H1 (cell line): ENCODE measurements around the gene ACLY. TPM values are rescaled to one million over a fixed set of nuclear protein-coding genes. Genes with fewer than 3 reads are reported as not detected.
A peak's percentile ranks its signal among the peaks of the same experiment; 100 is the strongest.

Experiments used
- CTCF ChIA-PET: fragments of 300-600 bp; sonication (Branson Sonifier 250); formaldehyde crosslinking; loops from one replicate; lab custom pipeline; 2021; ENCODE audit not compliant: partially characterized antibody; lab: Charles Lee
- POLR2A ChIA-PET: fragments of 300-600 bp; sonication (Branson Sonifier 250); formaldehyde crosslinking; loops from one replicate; lab custom pipeline; 2021; ENCODE audit warnings: inconsistent platforms; ENCODE audit not compliant: partially characterized antibody; lab: Charles Lee
- DNase-seq, 2 experiments: peaks; one replicate each; pipeline versions ENCODE4 v3.0.0 to v3.0.0-alpha.2; 2010 to 2022; ENCODE audit warnings: low spot score in 2 of 2, low read depth in 1 of 2, mixed read lengths in 1 of 2
- FAIRE-seq: peaks from 2 replicates; lab custom pipeline; 2011; peaks lifted over from hg19 to GRCh38; lab: Jason Lieb, UNC
- H2AFZ ChIP-seq: 2 replicates; pipeline ENCODE4 v1.8.1; 2012; ENCODE audit warnings: low read length, inconsistent platforms
- H2AK5ac ChIP-seq: 2 replicates; pipeline ENCODE4 v1.6.1; 2013; ENCODE audit warnings: low read depth, low read length
- H2BK120ac ChIP-seq: replicated peaks from 2 replicates; pipeline ENCODE3; 2013; ENCODE audit warnings: low read depth, low read length, inconsistent platforms
- H2BK12ac ChIP-seq: 2 replicates; pipeline ENCODE4 v1.6.1; 2013; ENCODE audit warnings: low read depth, low read length
- H2BK15ac ChIP-seq: 2 replicates; pipeline ENCODE4 v1.6.1; 2013; ENCODE audit warnings: low read length
- H2BK20ac ChIP-seq: 2 replicates; pipeline ENCODE4 v1.6.1; 2013; ENCODE audit warnings: low read length
- H2BK5ac ChIP-seq: 2 replicates; pipeline ENCODE4 v1.6.1; 2013; ENCODE audit warnings: low read depth, low read length
- H3K14ac ChIP-seq: 2 replicates; pipeline ENCODE4 v1.6.1; 2013; ENCODE audit warnings: inconsistent platforms; ENCODE audit not compliant: insufficient read length
- H3K18ac ChIP-seq: 2 replicates; pipeline ENCODE4 v1.6.1; 2013; ENCODE audit warnings: low read length; ENCODE audit errors: extremely low read depth
- H3K23ac ChIP-seq: 2 replicates; pipeline ENCODE4 v1.6.1; 2013; ENCODE audit warnings: inconsistent platforms; ENCODE audit not compliant: insufficient read length
- H3K23me2 ChIP-seq: 2 replicates; pipeline ENCODE4 v1.6.1; 2013; ENCODE audit warnings: low read depth, low read length
- H3K27ac ChIP-seq: 2 replicates; pipeline ENCODE4 v1.6.1; 2011; ENCODE audit warnings: low read depth, low read length, inconsistent platforms
- H3K27me3 ChIP-seq, 4 experiments: replicated peaks in 1 of 4; 1 replicate in 1 of 4; 2 replicates in 3 of 4; pipeline versions ENCODE4 v1.6.1 to v1.8.1; 2011 to 2013; ENCODE audit warnings: low read length in 3 of 4, mild to moderate bottlenecking in 3 of 4, inconsistent platforms in 2 of 4, mixed read lengths in 2 of 4, moderate library complexity in 1 of 4; ENCODE audit not compliant: control insufficient read depth in 3 of 4, insufficient read depth in 3 of 4; ENCODE audit errors: extremely low read depth in 1 of 4
- H3K36me3 ChIP-seq, 4 experiments: 2 replicates each; pipeline versions ENCODE4 v1.6.1 to v1.8.1; 2011 to 2013; ENCODE audit warnings: mild to moderate bottlenecking in 4 of 4, low read length in 3 of 4, moderate library complexity in 2 of 4, control low read depth in 1 of 4, inconsistent platforms in 1 of 4; ENCODE audit not compliant: insufficient read depth in 4 of 4, control insufficient read depth in 2 of 4
- H3K4ac ChIP-seq: replicated peaks from 2 replicates; pipeline ENCODE3; 2013; ENCODE audit warnings: low read length, low read depth, mixed read lengths, inconsistent platforms; ENCODE audit not compliant: insufficient read length
- H3K4me1 ChIP-seq, 4 experiments: replicated peaks in 1 of 4; 1 replicate in 1 of 4; 2 replicates in 3 of 4; pipeline versions ENCODE4 v1.6.1 to v1.8.1; 2011 to 2013; ENCODE audit warnings: low read length in 3 of 4, inconsistent platforms in 2 of 4, mixed read lengths in 1 of 4; ENCODE audit not compliant: insufficient read depth in 4 of 4, control insufficient read depth in 3 of 4
- H3K4me2 ChIP-seq, 2 experiments: 2 replicates each; pipeline versions ENCODE4 v1.6.1 to v1.8.1; 2011 to 2013; ENCODE audit warnings: low read depth in 2 of 2, low read length in 2 of 2, control low read depth in 1 of 2, inconsistent platforms in 1 of 2, mild to moderate bottlenecking in 1 of 2; ENCODE audit not compliant: insufficient read depth in 1 of 2
- H3K4me3 ChIP-seq, 4 experiments: fragments of 200-600, 300-600 bp in 1 of 4; sonication (generic), shearing (Covaris generic), sonication (Bioruptor Twin) in 1 of 4; 2 replicates each; pipeline versions ENCODE4 v1.5.1 to v1.8.1; 2011 to 2016; ENCODE audit warnings: low read length in 4 of 4, low read depth in 3 of 4, control low read depth in 2 of 4, inconsistent platforms in 2 of 4, mild to moderate bottlenecking in 2 of 4, mixed read lengths in 1 of 4, moderate library complexity in 1 of 4; ENCODE audit not compliant: insufficient read depth in 2 of 4; ENCODE audit errors: extremely low read depth in 1 of 4
- H3K56ac ChIP-seq: replicated peaks from 2 replicates; pipeline ENCODE3; 2013; ENCODE audit warnings: low read depth, mild to moderate bottlenecking, mixed read lengths, low read length, inconsistent platforms; ENCODE audit not compliant: insufficient read length
- H3K79me1 ChIP-seq: 2 replicates; pipeline ENCODE4 v1.6.1; 2013; ENCODE audit warnings: low read depth, low read length, control low read depth
- H3K79me2 ChIP-seq, 2 experiments: 2 replicates each; pipeline versions ENCODE4 v1.6.1 to v1.8.1; 2012 to 2013; ENCODE audit warnings: low read length in 2 of 2, mild to moderate bottlenecking in 2 of 2, inconsistent platforms in 1 of 2; ENCODE audit not compliant: insufficient read depth in 2 of 2, control insufficient read depth in 1 of 2
- H3K9ac ChIP-seq, 4 experiments: replicated peaks in 1 of 4; 1 replicate in 1 of 4; 2 replicates in 3 of 4; pipeline versions ENCODE4 v1.6.1 to v1.8.1; 2011 to 2013; ENCODE audit warnings: low read depth in 3 of 4, low read length in 3 of 4, control low read depth in 2 of 4, mild to moderate bottlenecking in 2 of 4, moderate library complexity in 2 of 4, inconsistent platforms in 1 of 4; ENCODE audit errors: extremely low read depth in 1 of 4
- H3K9me3 ChIP-seq, 2 experiments: 2 replicates each; pipeline versions ENCODE4 v1.6.1 to v1.8.1; 2012 to 2013; ENCODE audit warnings: mild to moderate bottlenecking in 2 of 2, moderate library complexity in 2 of 2, control low read depth in 1 of 2, inconsistent platforms in 1 of 2, low read depth in 1 of 2, low read length in 1 of 2, mixed read lengths in 1 of 2; ENCODE audit not compliant: insufficient read depth in 2 of 2
- H4K20me1 ChIP-seq, 2 experiments: replicated peaks in 1 of 2; 2 replicates each; pipeline versions ENCODE3 to v1.8.1; 2011 to 2013; ENCODE audit warnings: inconsistent platforms in 2 of 2, low read length in 2 of 2, mild to moderate bottlenecking in 1 of 2; ENCODE audit not compliant: insufficient read depth in 2 of 2, control insufficient read depth in 1 of 2
- H4K5ac ChIP-seq: 2 replicates; pipeline ENCODE4 v1.6.1; 2013; ENCODE audit warnings: low read length, low read depth, mixed read lengths, inconsistent platforms; ENCODE audit not compliant: insufficient read length
- H4K8ac ChIP-seq: 2 replicates; pipeline ENCODE4 v1.8.0; 2013; ENCODE audit warnings: mild to moderate bottlenecking, moderate library complexity, low read length, inconsistent platforms; ENCODE audit not compliant: insufficient read depth; ENCODE audit errors: extremely low read depth
- H4K91ac ChIP-seq: replicated peaks from 2 replicates; pipeline ENCODE3; 2013; ENCODE audit warnings: low read length, mixed read lengths, inconsistent platforms; ENCODE audit not compliant: insufficient read length
- CHD2 ChIP-seq: IDR thresholded peaks from 2 replicates; pipeline ENCODE4 v1.6.1; 2012; ENCODE audit warnings: low read length, improper control_type of control experiment
- EGR1 ChIP-seq: IDR thresholded peaks from 2 replicates; pipeline ENCODE4 v1.6.1; 2011; ENCODE audit warnings: low read depth, low read length, borderline replicate concordance
- EZH2 ChIP-seq: fragments of 200-600 bp; sonication (generic); IDR thresholded peaks from 2 replicates; pipeline ENCODE4 v1.7.1; 2012; ENCODE audit warnings: low read depth, mild to moderate bottlenecking, moderate library complexity, low read length, inconsistent platforms; ENCODE audit not compliant: severe bottlenecking
- KDM4A ChIP-seq: IDR thresholded peaks from one replicate; pipeline ENCODE4 v1.7.1; 2012; ENCODE audit warnings: low read depth, mild to moderate bottlenecking, moderate library complexity, low read length, inconsistent platforms; ENCODE audit not compliant: severe bottlenecking
- MAX ChIP-seq: IDR thresholded peaks from 2 replicates; pipeline ENCODE4 v1.6.1; 2012; ENCODE audit warnings: inconsistent platforms
- SIN3A ChIP-seq, 2 experiments: IDR thresholded peaks in 1 of 2; conservative IDR thresholded peaks in 1 of 2; 2 replicates each; pipeline ENCODE4 v1.6.1; 2011 to 2012; ENCODE audit warnings: low read length in 2 of 2, improper control_type of control experiment in 1 of 2, low read depth in 1 of 2, mild to moderate bottlenecking in 1 of 2
- SRF ChIP-seq: IDR thresholded peaks from 2 replicates; pipeline ENCODE4 v1.6.1; 2011; ENCODE audit warnings: mild to moderate bottlenecking, low read depth, low read length, moderate library complexity
- SUZ12 ChIP-seq: fragments of 200-600 bp; sonication (generic); IDR thresholded peaks from 2 replicates; pipeline ENCODE4 v1.6.1; 2012; ENCODE audit warnings: mild to moderate bottlenecking, inconsistent platforms, low read length, moderate library complexity, mixed read lengths
- WGBS, 2 experiments: shearing (Covaris generic) in 1 of 2; methylation state at CpG; one replicate each; pipeline versions ENCODE4 v1.1.6 to v1.1.7; 2013 to 2015; ENCODE audit warnings: low lambda C conversion rate in 2 of 2, mixed read lengths in 2 of 2, inconsistent platforms in 1 of 2, low coverage in 1 of 2, missing lambda C conversion rate in 1 of 2; ENCODE audit not compliant: insufficient replicate concordance in 2 of 2, insufficient coverage in 1 of 2, insufficient read length in 1 of 2; ENCODE audit errors: extremely low coverage in 1 of 2, missing lambda C conversion rate in 1 of 2; 5-methylcytosine and 5-hydroxymethylcytosine counted together
- polyA plus RNA-seq, 7 experiments: library from polyadenylated mRNA; depleted of rRNA in 3 of 7; stranded (reverse) in 5 of 7; unstranded in 2 of 7; fragments of >200 nt in 5 of 7; fragments of 200-250 nt in 2 of 7; gene quantifications; 1 replicate in 5 of 7; 2 replicates in 1 of 7; 4 replicates in 1 of 7; pipeline versions ENCODE4 v1.2.1 to v1.2.3, GENCODE V29; 2011 to 2013; ENCODE audit warnings: missing spikeins in 2 of 7, mixed read lengths in 2 of 7
- total RNA-seq: library from RNA; stranded (reverse); fragmentation: NEBNext Ultra II Directional; extraction: Animal tissue kit (Norgen Biotek cat#: 25700); gene quantifications from 2 replicates; pipeline ENCODE4 v1.2.1, GENCODE V29; 2021
- TF ChIP-seq, protein P1 (sequence below): IDR thresholded peaks from 2 replicates; pipeline ENCODE4 v1.6.1; 2012; ENCODE audit warnings: low read length, inconsistent platforms

The ACLY gene
- total and polyA plus RNA-seq, 2 of the 8 experiments (the other 6 are each of a cell fraction or from before 2014, with no cell fraction given), result 167 to 393 TPM

DNA sequence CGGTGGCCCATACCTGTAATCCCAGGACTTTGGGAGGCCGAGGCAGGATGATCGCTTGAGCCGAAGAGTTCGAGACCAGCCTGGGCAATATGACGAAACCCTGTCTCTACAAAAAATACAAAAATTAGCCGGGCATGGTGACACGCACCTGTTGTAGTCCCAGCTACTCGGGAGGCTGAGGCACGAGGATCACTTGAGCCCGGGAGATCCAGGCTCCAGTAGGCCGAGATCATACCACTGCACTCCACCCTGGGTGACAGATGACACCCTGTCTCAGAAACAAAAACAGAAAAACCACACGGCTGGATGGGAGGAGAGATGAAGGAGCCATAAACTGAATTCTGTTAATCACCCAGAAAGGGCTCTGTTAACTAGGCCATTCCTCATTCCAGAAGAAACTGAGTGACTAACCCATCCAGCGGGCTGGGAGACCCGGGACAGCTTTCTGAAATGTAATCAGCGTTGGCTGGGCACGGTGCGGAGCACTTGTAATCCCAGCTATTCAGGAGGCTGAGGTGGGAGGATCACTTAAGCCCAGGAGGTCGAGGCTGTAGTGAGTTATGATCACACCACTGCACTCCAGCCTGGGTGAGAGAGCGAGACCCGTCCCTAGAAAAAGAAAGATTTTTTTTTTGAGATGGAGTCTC lies 82.1 kb downstream of the ACLY start:
- peaks cover 0 to 5% (median 0%) of the 10 kb centered on the region in 4 experiments; a peak in 1 of 7 replicates for H3K4me1 ChIP-seq
- H4K5ac ChIP-seq, result no peak overlapping the region
- no peak overlapping the region for H2BK20ac ChIP-seq
- H3K9me3 ChIP-seq, result no peaks in the 10 kb centered on the region
- no peaks in the 10 kb centered on the region for H3K79me2 ChIP-seq
- ChIA-PET POLR2A (interaction anchor here (0.7 to 3.3 kb wide), 4 partner anchors 12 to 51 kb away, joined by 3 to 18 read pairs (median 10); partner anchors contain the start of gene JUP), CTCF (interaction anchor here (1.4 kb wide), 1 partner anchor 17 kb away, joined by 3 read pairs; no protein-coding TSS in a partner anchor)
- peak overlapping the region; percentile 99 for H2AFZ ChIP-seq
- 75% methylated on average over 20 of the region's 21 CpGs; no CpG with 5 or more reads in 1 of the 2 experiments for whole genome bisulfite sequencing, 2 experiments
- H4K8ac ChIP-seq, result peak overlapping the region; percentile 45; the same call in 1 of the 2 replicates
- H2BK120ac ChIP-seq, result no peak overlapping the region
- FAIRE-seq (no peak), DNase-seq (no peak)
- H3K4ac ChIP-seq, result no peak overlapping the region
- H3K79me1 ChIP-seq, result peaks cover 5% of the 10 kb centered on the region; the same call in 1 of the 2 replicates
- no peak overlapping the region for H3K14ac ChIP-seq
- H3K18ac ChIP-seq, result no peak overlapping the region
- H3K4me3 ChIP-seq, result peak overlapping the region; percentile 52 to 96 (median 82); a peak in 7 of 8 replicates
- H2BK5ac ChIP-seq, result no peak overlapping the region
- H3K23me2 ChIP-seq, result peaks cover 6% of the 10 kb centered on the region; the same call in 1 of the 2 replicates
- no peak overlapping the region for H4K91ac ChIP-seq
- H4K20me1 ChIP-seq, result no peaks in the 10 kb centered on the region
- H3K27me3 ChIP-seq, result peaks cover 0 to 5% (median 0%) of the 10 kb centered on the region in 4 experiments; a peak in 1 of 7 replicates
- H3K23ac ChIP-seq, result no peak overlapping the region
- H3K27ac ChIP-seq, result no peak overlapping the region
- 0 out of 2 replicates have a peak overlapping the region, but pooled peaks have one; percentile 40 for H2BK15ac ChIP-seq
- no peak overlapping the region for H2AK5ac ChIP-seq
- H2BK12ac ChIP-seq, result no peak overlapping the region
- H3K56ac ChIP-seq, result no peak overlapping the region
- H3K9ac ChIP-seq, result 0 out of 7 replicates have a peak overlapping the region, but pooled peaks of 1 of the 4 experiments have one; percentile 9
- H3K4me2 ChIP-seq, result peak overlapping the region; percentile 80 to 83
- peaks cover 0 to 12% (median 3%) of the 10 kb centered on the region in 4 experiments; a peak in 4 of 8 replicates for H3K36me3 ChIP-seq
- TF ChIP-seq SUZ12 (no peak), MAX (no peak), EGR1 (no peak), KDM4A (no peak), SRF (no peak), CHD2 (no peak), EZH2 (no peak), SIN3A (conservative IDR thresholded peaks at IDR 0.05 in 1 of 2, IDR thresholded peaks at IDR 0.05 in 1 of 2; ENCODE audit: low read depth in 1 of 2, low read length in 2 of 2) (no peak)
- TF ChIP-seq, protein P1, sequence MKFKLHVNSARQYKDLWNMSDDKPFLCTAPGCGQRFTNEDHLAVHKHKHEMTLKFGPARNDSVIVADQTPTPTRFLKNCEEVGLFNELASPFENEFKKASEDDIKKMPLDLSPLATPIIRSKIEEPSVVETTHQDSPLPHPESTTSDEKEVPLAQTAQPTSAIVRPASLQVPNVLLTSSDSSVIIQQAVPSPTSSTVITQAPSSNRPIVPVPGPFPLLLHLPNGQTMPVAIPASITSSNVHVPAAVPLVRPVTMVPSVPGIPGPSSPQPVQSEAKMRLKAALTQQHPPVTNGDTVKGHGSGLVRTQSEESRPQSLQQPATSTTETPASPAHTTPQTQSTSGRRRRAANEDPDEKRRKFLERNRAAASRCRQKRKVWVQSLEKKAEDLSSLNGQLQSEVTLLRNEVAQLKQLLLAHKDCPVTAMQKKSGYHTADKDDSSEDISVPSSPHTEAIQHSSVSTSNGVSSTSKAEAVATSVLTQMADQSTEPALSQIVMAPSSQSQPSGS, result no peak
